Stimulated activated CD8-positive, alpha-beta memory T cell treated with anti-CD3 and anti-CD28 coated beads, Interleukin-7, amount 100 ng/mL, for 24 hours (primary cell): Measurements from ENCODE around the gene DDOST.

Experiments used
- DNase-seq: peaks from one replicate; pipeline ENCODE4 v3.0.0-alpha.2; 2020; ENCODE audit warnings: low read depth

Gene DDOST

GRCh38 chr1:20661207-20662109, at the start of gene DDOST:
TSS of gene DDOST (minus strand) at chr1:20661369. CDS start at chr1:20661350, 19 bp downstream.
- peak; percentile 86 for DNase-seq

- DNase-seq, result no peak
Observed at GRCh38 chr1:20710469-20711284, 49.5 kb upstream of the DDOST start.

GRCh38 chr1:20709868-20710267, 48.7 kb upstream of the DDOST start:
- DNase-seq, result no peak

GRCh38 chr1:20708891-20709290, 47.7 kb upstream of the DDOST start:
- DNase-seq, result no peak

- no peak for DNase-seq
Observed at GRCh38 chr1:20708057-20708456, 46.9 kb upstream of the DDOST start.

GRCh38 chr1:20706841-20707240, 45.7 kb upstream of the DDOST start:
- DNase-seq, result no peak

GRCh38 chr1:20705203-20705755, 44.1 kb upstream of the DDOST start:
- no peak for DNase-seq

- DNase-seq, result no peak
Observed at GRCh38 chr1:20704390-20705202, 43.4 kb upstream of the DDOST start.

- no peak for DNase-seq
Observed at GRCh38 chr1:20703124-20703756, 42.1 kb upstream of the DDOST start.

GRCh38 chr1:20702416-20702815, 41.2 kb upstream of the DDOST start:
- no peak for DNase-seq

GRCh38 chr1:20701847-20702246, 40.7 kb upstream of the DDOST start:
- no peak for DNase-seq

- DNase-seq, result no peak
Observed at GRCh38 chr1:20701446-20701845, 40.3 kb upstream of the DDOST start.

GRCh38 chr1:20700636-20701215, 39.6 kb upstream of the DDOST start:
- no peak for DNase-seq

- no peak for DNase-seq
Observed at GRCh38 chr1:20699558-20699957, 38.4 kb upstream of the DDOST start.

GRCh38 chr1:20698195-20698910, 37.2 kb upstream of the DDOST start:
- no peak for DNase-seq

GRCh38 chr1:20697563-20697962, 36.4 kb upstream of the DDOST start:
- DNase-seq, result no peak

- DNase-seq, result peak; percentile 46
Observed at GRCh38 chr1:20696397-20697333, 35.5 kb upstream of the DDOST start.

GRCh38 chr1:20695515-20695914, 34.3 kb upstream of the DDOST start:
- no peak for DNase-seq

GRCh38 chr1:20693623-20694022, 32.5 kb upstream of the DDOST start:
- no peak for DNase-seq
